GM19372 (cell line): ENCODE results near the gene PMM1.

Source experiments
- ATAC-seq: cut with Tn5 transposase; IDR thresholded peaks from one replicate; pipeline ENCODE4 v1.9.1; 2021; ENCODE audit warnings: mild to moderate bottlenecking, low read depth, moderate library complexity; ENCODE audit not compliant: unreplicated experiment

PMM1 gene

DNA sequence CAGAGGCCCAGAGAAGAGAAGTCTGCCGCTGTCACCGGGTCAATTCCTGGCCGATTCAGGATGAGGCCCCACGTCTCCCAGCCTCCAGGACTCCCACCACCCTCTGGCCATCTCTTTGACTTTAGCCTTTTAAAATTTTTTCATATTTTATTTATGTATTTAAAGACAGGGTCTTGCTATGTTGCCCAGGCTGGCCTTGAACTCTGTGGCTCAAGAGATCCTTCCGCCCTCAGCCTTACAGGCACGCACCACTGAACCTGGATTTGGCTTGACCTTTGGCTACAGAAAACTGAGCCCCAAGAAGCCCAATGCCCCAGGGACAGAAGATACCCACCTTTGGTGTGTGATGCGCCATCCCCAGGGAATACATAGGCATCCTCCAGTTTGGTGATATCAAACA lies 49.3 kb downstream of the PMM1 start:
- ATAC-seq = no peak

DNA sequence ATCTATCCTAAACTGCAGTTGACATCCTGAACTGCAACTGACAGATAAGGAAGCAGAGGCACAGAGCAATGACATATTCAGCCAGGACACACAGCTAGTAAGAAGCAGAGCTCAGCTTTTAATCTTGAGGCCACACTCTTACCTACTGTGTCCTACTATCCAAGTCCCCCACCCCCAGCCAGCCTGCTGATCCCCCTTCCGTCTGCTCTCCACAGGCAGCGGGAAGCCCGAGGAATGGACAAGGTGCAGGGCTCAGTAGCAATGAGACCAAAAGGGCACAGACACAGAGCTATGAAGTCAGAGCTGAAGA lies 49.7 kb downstream of the PMM1 start:
- ATAC-seq = no peak

- ATAC-seq = no peak
Observed at GRCh38 chr22:41539146-41540005, 50.3 kb downstream of the PMM1 start.

DNA sequence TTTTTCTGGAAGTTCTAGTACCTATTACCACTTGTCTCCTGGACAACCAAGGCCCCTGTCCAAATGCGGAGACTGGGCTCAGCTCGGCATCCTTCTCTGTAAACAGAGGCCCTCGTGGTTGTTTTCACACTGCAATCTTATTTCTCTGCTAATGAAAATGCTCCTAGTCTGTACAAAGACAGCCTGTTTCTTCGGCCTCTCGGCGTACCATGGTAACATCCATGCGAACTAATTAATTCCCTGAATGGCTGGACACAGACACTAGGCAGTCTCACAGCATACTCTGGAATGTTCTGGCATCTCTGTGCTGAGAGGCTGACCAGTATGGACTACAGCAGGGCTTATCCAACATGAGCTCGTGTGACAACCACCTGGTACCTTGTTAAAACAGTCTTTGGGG lies 51.1 kb downstream of the PMM1 start:
- ATAC-seq = no peak

GRCh38 chr22:41537203-41537602 lies 52.4 kb downstream of the PMM1 start:
- no peak for ATAC-seq

GRCh38 chr22:41535244-41535643 lies 54.4 kb downstream of the PMM1 start:
- no peak for ATAC-seq

GRCh38 chr22:41534219-41534618 lies 55.4 kb downstream of the PMM1 start:
- no peak for ATAC-seq

DNA sequence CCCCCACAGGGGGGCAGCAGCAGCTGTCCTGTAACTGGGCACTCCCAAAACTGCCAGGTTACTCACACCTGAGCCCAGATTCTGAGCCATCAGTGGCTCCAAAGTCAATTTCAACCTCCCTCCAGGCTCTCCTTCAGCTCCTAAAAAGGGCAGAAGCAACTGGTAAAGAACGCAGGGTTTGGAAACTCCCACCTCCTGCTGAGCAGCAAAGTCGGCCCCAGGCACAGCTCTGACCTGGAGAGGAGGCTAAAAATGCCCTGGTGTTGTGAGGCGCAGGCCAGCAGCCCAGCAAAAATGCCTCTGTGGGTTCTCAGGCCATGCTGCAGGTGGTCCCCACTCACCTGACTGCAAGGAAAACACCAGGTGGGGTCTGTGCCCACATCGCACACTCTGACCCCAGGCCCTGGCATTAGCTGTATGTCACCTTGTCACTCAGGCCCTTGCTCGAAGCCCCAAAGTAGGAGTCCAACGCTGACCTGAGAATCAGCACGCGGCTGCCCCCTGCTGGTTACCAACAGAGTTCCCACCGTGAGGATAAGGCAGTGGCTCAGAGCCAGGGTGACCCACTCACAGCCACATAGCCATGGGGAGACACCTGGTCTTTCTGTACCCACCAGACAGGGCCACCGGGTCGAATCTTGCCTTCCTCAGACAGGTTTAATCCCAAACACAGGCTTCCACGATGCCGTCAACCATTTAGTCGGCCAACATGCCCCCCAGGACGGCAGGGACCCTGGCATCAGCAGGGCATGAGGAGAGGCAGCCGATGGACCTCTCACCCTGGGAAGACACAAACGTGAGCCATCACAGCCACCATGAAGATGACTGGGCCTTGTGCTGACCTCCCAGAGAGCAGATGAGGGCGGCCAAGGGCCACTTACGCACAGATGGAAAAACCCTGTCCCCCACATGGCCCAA lies 56.5 kb downstream of the PMM1 start:
- ATAC-seq = no peak

DNA sequence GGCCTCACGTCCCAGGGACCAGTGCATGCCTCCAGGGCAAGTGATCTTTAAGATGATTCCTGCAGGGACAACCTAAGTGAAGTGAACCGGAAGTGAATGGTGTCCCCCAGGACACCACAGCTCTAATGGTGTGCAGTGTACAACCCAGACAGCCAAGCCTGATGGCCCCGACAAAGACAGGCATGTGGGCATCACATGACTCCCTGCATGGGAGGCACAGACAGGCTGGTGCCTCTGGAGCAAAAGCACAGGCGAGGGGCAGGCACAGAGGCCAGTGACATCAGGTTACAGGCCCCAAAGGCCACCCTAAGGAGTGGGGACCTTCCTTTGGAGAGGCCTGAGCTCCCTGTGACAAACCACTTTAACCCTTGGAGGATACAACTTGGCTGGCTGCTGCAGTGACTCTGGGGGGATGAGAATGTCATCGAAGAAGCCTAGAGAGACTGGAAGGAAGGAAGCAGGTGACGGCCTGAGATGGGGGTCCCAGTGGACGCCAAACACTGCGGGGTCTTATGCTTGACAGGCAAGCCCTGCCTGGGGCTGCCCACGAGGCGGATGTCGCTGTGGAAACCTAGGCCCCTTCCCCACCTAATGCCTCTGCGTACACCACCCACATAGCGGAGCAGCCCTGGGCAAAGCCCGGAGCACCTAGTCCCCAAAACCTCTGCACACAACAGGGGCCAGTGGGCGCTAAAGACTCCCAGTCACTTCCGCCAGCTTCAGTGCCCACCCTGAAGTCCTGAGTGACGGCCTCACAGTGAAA lies 57.7 kb downstream of the PMM1 start:
- ATAC-seq = no peak

GRCh38 chr22:41530890-41531714 lies 58.5 kb downstream of the PMM1 start:
- ATAC-seq = no peak

GRCh38 chr22:41528938-41529561 lies 60.6 kb downstream of the PMM1 start:
- no peak for ATAC-seq

DNA sequence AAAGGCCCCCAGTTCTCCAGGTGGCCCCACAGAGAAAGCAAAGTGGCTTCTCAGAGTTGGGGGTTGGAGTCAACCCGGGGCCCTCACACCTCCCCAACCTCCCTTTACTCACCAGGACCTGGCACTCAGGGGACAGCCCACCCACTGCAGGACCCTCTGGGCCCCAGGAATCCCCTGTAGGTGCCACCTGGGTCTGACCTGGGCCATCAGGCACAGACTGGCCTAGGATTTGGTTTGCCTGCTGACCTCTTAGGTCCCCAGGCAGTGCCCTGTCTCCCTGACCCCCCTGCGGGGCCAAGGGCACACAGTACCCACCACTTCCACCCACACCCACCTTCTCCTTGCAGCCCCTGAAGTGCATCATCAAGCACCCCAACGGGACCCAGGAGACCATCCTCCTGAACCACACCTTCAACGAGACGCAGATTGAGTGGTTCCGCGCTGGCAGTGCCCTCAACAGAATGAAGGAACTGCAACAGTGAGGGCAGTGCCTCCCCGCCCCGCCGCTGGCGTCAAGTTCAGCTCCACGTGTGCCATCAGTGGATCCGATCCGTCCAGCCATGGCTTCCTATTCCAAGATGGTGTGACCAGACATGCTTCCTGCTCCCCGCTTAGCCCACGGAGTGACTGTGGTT lies 61.4 kb downstream of the PMM1 start:
- ATAC-seq = no peak
